Esophagus muscularis mucosa (tissue), 4 donors: Measurements from ENCODE around the gene HCK. TPM values are rescaled to one million over a fixed set of nuclear protein-coding genes. Genes with fewer than 3 reads are reported as not detected.
"Not testable (repeated sequence)": the region's sequence is repeated elsewhere in the genome, so short reads cannot be mapped to it uniquely, and the experiment has no call there.

Experiments
- DNase-seq: peaks from one replicate; pipeline ENCODE4 v3.0.0-alpha.2; 2017; ENCODE audit errors: extremely low spot score
- H3K27ac ChIP-seq, 4 donors: fragments of 200-600 bp; sonication (generic); replicated peaks in 1 of 4; 1 replicate in 3 of 4; 2 replicates in 1 of 4; pipeline ENCODE4 v1.5.1; 2016 to 2019; ENCODE audit warnings: mild to moderate bottlenecking in 1 of 4
- H3K27me3 ChIP-seq, 4 donors: fragments of 200-600 bp; sonication (generic); one replicate each; pipeline versions ENCODE4 v1.5.1 to v1.6.0; 2016 to 2019
- H3K36me3 ChIP-seq, 4 donors: fragments of 200-600 bp; sonication (generic); one replicate each; pipeline ENCODE4 v1.5.1; 2016 to 2019
- H3K4me1 ChIP-seq, 4 donors: fragments of 200-600 bp; sonication (generic); one replicate each; pipeline ENCODE4 v1.5.1; 2016 to 2019
- H3K4me3 ChIP-seq, 4 donors: fragments of 200-600 bp; sonication (generic); 1 replicate in 2 of 4; 2 replicates in 2 of 4; pipeline ENCODE4 v1.5.1; 2016 to 2019; ENCODE audit warnings: mild to moderate bottlenecking in 4 of 4, moderate library complexity in 1 of 4
- H3K9me3 ChIP-seq, 4 donors: fragments of 200-600 bp; sonication (generic); 1 replicate in 3 of 4; 2 replicates in 1 of 4; pipeline ENCODE4 v1.5.1; 2016 to 2019
- EP300 ChIP-seq: sonication (generic); formaldehyde crosslinking; IDR thresholded peaks from one replicate; pipeline ENCODE4 v1.6.1; 2017; ENCODE audit warnings: antibody characterized with exemption
- POLR2A ChIP-seq: fragments of 450-650 bp; IDR thresholded peaks from one replicate; pipeline ENCODE4 v1.6.1; 2017; ENCODE audit warnings: antibody characterized with exemption, moderate library complexity, mild to moderate bottlenecking, low read depth
- POLR2AphosphoS5 ChIP-seq, 2 donors: sonication (generic); formaldehyde crosslinking; IDR thresholded peaks; one replicate each; pipeline ENCODE4 v1.6.1; 2017; ENCODE audit warnings: antibody characterized with exemption in 2 of 2
- WGBS: methylation state at CpG from one replicate; pipeline ENCODE4 v1.1.5; 2018; 5-methylcytosine and 5-hydroxymethylcytosine counted together
- intact Hi-C: fragments of 100-400 bp; cut with DNase I; formaldehyde crosslinking; loops from one replicate; pipeline ENCODE4 v1.15.1; 2023
- total RNA-seq, 4 donors: library from RNA; depleted of rRNA; stranded (reverse); fragments of >200 nt; gene quantifications; one replicate each; pipeline versions ENCODE4 v1.1.0 to v1.2.1, GENCODE V29; 2016
- TF ChIP-seq, protein P1 (sequence below), 3 experiments: fragments of 200-600 bp in 2 of 3; fragments of 450-650 bp in 1 of 3; sonication (generic) in 2 of 3; IDR thresholded peaks; one replicate each; pipeline ENCODE4 v1.5.1; 2017 to 2019; ENCODE audit warnings: antibody characterized with exemption in 3 of 3, mild to moderate bottlenecking in 2 of 3, moderate library complexity in 1 of 3

HCK gene
- total RNA-seq, 4 donors from 2014 or later: 7.8 to 36.6 (median 11.4) TPM

DNA sequence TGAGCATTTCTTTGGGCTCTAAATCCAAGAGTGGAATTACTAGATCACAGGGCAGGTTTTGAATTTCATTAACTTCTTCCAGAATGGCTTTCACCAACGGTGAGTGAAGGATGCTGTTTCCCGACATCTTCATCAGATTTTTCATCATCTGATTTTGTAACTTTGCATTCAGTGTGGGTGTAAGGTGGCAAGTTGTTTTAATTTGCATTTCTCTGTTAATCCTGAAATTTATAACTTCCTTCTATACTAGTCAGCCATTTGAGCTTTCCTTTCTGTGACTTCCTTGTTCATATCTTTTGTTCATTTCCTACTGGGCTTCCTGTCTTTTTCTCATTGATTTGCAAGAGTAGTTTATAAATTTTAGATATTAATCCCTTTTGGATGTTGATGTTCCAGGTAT, 18.7 kb upstream of the HCK start:
- Histone ChIP-seq H3K27ac (no peak overlapping the region), H3K9me3 (no peaks in the 10 kb centered on the region), H3K27me3 (peaks cover 0 to 59% (median 6%) of the 10 kb centered on the region in 4 donors), H3K4me1 (peaks cover 6 to 12% (median 11%) of the 10 kb centered on the region in 4 donors), H3K36me3 (peaks cover 0 to 8% (median 0%) of the 10 kb centered on the region in 4 donors), H3K4me3 (no peak overlapping the region)
- no peak for TF ChIP-seq EP300
- no peak for TF ChIP-seq POLR2A
- no peak for TF ChIP-seq POLR2AphosphoS5 (IDR thresholded peaks at IDR 0.05)
- TF ChIP-seq, protein P1, sequence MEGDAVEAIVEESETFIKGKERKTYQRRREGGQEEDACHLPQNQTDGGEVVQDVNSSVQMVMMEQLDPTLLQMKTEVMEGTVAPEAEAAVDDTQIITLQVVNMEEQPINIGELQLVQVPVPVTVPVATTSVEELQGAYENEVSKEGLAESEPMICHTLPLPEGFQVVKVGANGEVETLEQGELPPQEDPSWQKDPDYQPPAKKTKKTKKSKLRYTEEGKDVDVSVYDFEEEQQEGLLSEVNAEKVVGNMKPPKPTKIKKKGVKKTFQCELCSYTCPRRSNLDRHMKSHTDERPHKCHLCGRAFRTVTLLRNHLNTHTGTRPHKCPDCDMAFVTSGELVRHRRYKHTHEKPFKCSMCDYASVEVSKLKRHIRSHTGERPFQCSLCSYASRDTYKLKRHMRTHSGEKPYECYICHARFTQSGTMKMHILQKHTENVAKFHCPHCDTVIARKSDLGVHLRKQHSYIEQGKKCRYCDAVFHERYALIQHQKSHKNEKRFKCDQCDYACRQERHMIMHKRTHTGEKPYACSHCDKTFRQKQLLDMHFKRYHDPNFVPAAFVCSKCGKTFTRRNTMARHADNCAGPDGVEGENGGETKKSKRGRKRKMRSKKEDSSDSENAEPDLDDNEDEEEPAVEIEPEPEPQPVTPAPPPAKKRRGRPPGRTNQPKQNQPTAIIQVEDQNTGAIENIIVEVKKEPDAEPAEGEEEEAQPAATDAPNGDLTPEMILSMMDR (IDR thresholded peaks at IDR 0.05): no peak
- intact Hi-C loops: loop anchor here (2.0 to 5.0 kb wide), 2 partner anchors 181 to 211 kb away; no protein-coding TSS in a partner anchor
- no peak for DNase-seq
- WGBS: 56% methylated on average over 2 of the region's 2 CpGs

DNA sequence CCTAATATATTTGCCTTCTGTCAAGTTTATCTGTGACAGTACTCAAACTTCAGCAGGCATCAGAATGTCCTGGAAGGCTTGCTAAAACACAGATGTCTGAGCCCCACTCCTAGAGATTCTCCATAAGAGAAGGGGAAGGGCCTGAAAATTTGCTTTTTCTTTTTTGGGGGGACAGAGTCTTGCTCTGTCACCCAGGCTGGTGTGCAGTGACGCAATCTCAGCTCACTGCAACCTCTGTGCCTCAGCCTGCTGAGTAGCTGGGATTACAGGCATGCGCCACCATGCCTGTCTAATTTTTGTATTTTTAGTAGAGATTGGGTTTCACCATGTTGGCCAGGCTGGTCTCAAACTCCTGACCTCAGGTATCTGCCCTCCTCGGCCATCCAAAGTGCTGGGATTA, 18.3 kb upstream of the HCK start:
- Histone ChIP-seq H3K27me3 (peaks cover 0 to 63% (median 6%) of the 10 kb centered on the region in 4 donors), H3K4me1 (peaks cover 6 to 12% (median 11%) of the 10 kb centered on the region in 4 donors)
- not testable (repeated sequence) for H3K9me3 ChIP-seq, DNase-seq, H3K27ac ChIP-seq, H3K36me3 ChIP-seq, H3K4me3 ChIP-seq
- 74% methylated on average over 3 of the region's 3 CpGs for WGBS
- intact Hi-C loops: loop anchor here (2.0 to 5.0 kb wide), 2 partner anchors 181 to 211 kb away; no protein-coding TSS in a partner anchor

DNA sequence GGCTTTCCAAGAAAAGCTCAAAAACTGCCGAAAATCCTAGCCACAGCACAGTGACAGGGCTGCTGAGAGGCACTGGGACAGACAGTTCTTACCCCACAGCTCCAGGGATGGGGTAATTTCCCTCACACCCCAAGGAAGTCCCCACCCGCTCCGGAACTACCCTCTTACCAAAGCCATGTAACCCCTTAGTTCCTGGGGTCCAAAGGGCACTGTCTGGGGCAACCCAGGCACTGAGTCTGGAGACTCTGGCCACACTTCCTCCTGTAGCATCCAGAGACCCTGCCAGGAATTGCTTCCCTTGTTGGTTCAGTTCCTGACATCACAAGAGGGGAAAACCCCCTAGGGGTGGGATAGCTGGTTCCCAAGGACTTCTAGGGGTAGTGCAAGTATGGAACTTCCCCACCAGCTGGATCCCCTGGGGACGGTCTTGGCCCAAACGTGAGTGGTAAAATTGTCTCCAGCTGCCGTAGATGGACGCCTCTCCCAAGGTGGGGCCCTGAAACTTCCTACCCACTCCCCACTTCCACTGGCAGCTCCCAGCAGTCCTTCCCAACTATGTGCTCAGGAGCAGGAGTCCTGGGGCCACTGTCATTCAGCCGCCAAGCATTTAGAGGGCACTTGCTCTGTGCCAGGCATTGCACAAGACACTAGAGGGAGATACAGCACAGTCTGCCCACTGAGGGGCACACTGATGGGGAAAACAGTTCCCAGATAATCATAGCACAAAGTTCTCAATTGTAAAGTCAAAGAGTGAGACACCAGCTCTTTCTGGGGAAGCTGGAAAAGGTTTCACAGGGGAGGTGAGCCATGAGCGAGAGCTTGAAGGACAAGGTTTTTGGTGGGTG, 17.2 kb upstream of the HCK start:
- Histone ChIP-seq H3K27ac (no peak overlapping the region), H3K4me1 (peaks cover 6 to 12% (median 11%) of the 10 kb centered on the region in 4 donors), H3K4me3 (no peak overlapping the region), H3K27me3 (peaks cover 0 to 71% (median 6%) of the 10 kb centered on the region in 4 donors), H3K36me3 (no peaks in the 10 kb centered on the region), H3K9me3 (no peaks in the 10 kb centered on the region)
- no peak for TF ChIP-seq EP300
- TF ChIP-seq POLR2AphosphoS5 (IDR thresholded peaks at IDR 0.05): no peak
- no peak for TF ChIP-seq POLR2A
- TF ChIP-seq, protein P1 (IDR thresholded peaks at IDR 0.05): no peak
- no peak for DNase-seq
- 42% methylated on average over 9 of the region's 9 CpGs for WGBS
- intact Hi-C loops: loop anchor here (5.0 kb wide), 1 partner anchor 213 kb away; no protein-coding TSS in a partner anchor

DNA sequence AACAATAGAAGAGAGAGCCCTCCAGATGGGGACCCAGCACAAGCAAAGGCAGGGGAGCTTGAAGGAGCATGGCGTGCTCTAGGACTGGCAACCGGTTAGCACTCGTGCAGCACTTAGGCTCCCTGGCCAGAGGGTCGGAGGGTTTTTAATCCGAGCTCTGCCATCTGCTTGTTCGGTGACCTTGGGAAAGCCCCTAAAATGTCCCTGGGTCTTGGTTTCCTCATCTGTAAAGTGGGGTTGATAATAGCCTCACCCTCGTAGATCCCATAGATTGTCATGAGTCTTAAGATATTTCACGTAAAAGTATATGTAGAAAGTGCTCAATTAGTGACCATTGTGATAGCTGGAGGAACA, 16.6 kb upstream of the HCK start:
- no peak for DNase-seq
- Histone ChIP-seq H3K27me3 (peaks cover 0 to 76% (median 6%) of the 10 kb centered on the region in 4 donors), H3K36me3 (no peaks in the 10 kb centered on the region), H3K9me3 (no peaks in the 10 kb centered on the region), H3K4me3 (no peak overlapping the region), H3K27ac (no peak overlapping the region), H3K4me1 (peaks cover 6 to 12% (median 11%) of the 10 kb centered on the region in 4 donors)
- 75% methylated on average over 8 of the region's 8 CpGs for WGBS
- TF ChIP-seq POLR2AphosphoS5 (IDR thresholded peaks at IDR 0.05) (no peak), EP300 (no peak), POLR2A (no peak)
- TF ChIP-seq, protein P1 (IDR thresholded peaks at IDR 0.05): no peak
- intact Hi-C loops: no loop called here

DNA sequence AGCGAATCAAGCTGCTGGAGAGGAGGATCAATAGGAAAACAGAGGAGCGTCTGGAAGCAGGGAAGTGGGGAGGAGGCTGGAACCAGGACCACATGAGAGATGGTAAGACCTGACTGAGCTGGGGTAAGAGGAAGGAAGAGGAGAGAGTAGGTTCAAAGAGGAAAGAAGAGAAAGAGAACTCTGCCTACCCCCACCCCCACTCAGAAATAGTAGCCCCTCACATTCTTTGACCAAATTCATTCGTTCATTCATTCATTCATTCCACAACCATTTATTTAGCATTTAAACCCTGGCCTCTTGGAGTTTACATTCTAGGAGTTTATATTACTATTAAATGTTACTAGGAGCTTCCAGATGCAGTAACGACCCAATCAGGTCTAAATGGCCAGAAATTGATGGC, 15.8 kb upstream of the HCK start:
- no peaks in the 10 kb centered on the region for H3K9me3 ChIP-seq
- WGBS: 56% methylated on average over 4 of the region's 4 CpGs
- peaks cover 2 to 7% (median 6%) of the 10 kb centered on the region in 4 donors for H3K4me1 ChIP-seq
- H3K27ac ChIP-seq: no peak overlapping the region
- H3K36me3 ChIP-seq: no peaks in the 10 kb centered on the region
- no peak overlapping the region for H3K4me3 ChIP-seq
- intact Hi-C loops: no loop called here
- H3K27me3 ChIP-seq: peaks cover 0 to 72% (median 4%) of the 10 kb centered on the region in 4 donors
- TF ChIP-seq, protein P1 (IDR thresholded peaks at IDR 0.05): no peak
- no peak for TF ChIP-seq POLR2AphosphoS5 (IDR thresholded peaks at IDR 0.05)
- TF ChIP-seq POLR2A: no peak
- no peak for TF ChIP-seq EP300
- no peak for DNase-seq
